Fibroblast of peridontal ligament (primary cell): Measurements from ENCODE around the gene SBF2.
"Not testable (repeated sequence)": the region's sequence is repeated elsewhere in the genome, so short reads cannot be mapped to it uniquely, and the experiment has no call there.

ENCODE experiments used
- DNase-seq: peaks from one replicate; pipeline ENCODE4 v3.0.0-alpha.2; 2010; ENCODE audit errors: extremely low read depth

The SBF2 gene

DNA sequence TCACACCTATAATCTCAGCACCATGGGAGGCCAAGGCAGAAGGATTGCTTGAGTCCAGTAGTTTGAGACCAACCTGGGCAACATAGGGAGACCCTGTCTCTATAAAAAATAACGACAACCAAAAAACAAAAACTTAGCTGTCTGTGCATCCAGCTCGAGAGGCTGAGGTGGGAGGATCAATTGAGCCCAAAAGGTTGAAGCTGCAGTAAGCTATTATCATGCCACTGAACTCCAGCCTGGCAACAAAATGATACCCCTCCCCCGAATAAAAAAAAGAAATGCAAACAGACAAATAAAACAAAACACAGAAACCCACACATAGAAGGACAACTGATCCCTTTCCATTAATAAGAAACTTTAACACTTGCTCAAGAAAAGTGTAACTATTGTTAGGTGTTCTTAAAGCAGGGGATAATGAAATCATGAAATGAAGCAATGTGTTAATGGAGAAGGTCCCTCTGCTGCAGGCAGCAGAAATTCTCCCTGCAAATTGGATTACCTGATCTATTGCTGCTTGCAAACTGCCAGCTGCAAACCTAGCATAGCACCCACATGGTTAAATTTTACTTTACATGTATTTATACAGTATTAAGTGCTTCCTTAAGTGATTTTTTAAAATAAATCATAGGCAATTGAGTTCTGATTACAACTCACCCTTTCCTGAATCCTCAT lies 226.3 kb downstream of the SBF2 start:
- DNase-seq, result no peak

DNA sequence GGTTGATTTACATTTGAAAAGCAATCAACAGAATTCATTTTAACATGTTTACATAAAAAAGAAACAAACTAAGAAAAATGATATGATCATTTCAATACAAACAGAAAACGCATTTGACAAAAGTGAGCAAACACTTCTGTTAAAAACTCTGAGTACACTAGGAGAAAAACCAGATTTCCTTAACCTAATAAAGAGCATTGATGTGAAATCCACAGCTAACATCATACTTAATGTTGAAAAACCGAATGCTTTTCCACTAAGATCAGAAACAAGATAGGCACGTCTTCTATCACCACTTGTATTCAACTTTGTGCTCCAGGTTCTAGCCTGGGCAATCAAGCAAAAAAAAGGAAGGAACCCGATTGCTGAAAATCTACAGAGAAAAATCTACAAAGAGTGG lies 227.6 kb downstream of the SBF2 start:
- DNase-seq, result no peak

DNA sequence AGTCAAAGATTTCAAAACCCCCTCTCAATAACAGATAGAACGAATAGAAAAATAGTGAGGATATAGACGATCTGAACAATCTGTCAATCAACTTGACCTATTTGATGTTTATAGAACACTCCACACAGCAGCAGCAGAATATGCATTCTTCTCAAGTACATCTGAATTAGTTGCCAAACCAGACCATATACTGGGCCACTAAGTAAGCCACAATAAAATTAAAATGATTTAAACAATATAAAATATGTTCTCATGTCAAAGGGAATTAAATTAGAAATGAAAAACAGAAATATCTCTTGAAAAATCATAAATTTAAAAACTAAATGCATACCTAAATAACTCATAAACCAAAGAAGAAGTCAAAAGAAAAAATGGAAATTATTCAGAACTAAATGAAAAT lies 229.2 kb downstream of the SBF2 start:
- DNase-seq, result no peak

DNA sequence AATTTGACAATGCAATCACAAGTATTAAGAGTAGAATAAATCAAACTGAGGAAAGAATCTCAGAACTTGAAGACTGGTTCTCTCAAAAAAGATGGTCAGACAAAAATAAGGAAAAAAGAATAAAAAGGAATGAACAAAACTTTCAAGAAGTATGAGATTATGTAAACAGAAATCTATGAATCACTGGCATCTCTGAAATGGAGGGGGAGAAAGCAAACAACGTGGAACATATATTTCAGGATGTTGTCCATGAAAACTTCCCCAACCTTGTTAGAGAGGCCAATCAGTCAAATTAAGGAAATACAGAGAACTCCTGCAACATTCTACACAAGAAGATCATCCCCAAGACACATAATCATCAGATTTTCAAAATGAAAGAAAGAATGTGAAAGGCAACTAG lies 235.7 kb downstream of the SBF2 start:
- peak; percentile 17 for DNase-seq

DNA sequence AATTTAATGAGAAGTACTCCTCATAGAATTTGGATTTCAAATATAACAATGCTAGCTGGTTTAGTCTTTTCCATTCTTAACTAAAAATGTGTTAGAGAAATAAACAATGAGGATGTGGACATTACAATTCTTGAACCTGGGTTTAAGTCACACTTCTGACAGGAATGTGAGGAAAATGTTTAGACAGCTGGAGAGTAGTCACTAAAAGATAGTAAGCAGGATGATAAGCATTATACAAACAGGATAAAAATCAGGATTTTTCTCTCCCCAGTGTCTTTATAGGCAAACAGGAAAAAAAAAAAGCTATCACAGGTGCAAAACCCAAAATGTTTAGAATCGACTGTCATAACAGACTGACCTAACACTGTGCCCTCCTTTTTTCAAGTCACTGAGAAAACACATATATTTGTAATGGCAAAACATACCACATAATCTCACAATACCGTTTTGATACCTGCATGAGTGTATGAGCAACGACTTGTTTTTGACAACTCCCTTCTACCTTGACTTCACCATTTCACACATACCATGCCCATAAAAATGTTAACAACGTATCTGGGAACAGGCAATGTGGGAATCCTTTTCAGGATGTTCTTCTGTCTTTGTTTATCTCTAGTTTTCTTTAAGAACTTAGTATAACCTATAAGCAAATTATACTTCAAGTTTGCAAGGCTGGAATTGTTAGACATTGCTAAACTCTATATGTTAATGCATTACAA lies 242.0 kb downstream of the SBF2 start:
- DNase-seq, result peak; percentile 18

DNA sequence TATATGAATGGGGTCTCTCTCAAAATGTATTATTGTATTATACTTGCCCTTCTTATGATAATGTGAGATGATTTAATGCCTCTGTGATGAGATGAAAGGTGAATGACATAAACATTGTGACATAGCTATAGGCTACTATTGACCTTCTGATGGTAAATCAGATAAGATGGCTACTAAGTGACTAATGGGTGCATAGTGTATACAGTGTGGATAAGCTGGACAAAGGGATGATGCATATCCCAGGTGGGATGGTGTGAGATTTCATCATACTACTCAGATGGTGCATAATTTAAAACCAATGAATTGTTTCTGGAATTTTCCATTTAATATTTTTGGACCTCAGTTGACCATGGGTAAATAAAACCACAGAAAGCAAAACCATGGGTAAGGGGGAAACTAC lies 243.5 kb downstream of the SBF2 start:
- DNase-seq, result no peak

- DNase-seq, result no peak
Observed at GRCh38 chr11:10049756-10050155, 244.3 kb downstream of the SBF2 start.

- DNase-seq, result no peak
Observed at GRCh38 chr11:10048350-10048749, 245.7 kb downstream of the SBF2 start.

GRCh38 chr11:10044618-10045017 lies 249.4 kb downstream of the SBF2 start:
- DNase-seq, result no peak

DNA sequence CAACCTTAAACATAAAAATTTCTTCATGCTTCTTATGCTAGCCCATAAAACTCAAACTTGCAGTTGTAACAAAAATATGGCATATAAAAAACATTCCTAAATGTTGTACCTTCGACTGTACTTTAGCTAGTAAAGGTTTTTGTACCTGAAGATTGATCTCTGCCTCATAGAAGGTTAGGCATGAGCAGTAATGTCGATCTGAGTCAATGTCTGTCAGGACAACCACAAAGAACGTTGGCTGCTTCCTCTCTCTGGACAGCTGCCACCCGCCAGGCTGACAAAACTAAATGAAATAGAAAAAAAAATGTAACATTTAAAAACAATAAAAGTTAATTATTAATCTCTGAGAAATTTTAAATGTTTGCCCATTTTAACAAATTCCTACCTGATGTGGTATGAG lies 251.3 kb downstream of the SBF2 start:
- no peak for DNase-seq

DNA sequence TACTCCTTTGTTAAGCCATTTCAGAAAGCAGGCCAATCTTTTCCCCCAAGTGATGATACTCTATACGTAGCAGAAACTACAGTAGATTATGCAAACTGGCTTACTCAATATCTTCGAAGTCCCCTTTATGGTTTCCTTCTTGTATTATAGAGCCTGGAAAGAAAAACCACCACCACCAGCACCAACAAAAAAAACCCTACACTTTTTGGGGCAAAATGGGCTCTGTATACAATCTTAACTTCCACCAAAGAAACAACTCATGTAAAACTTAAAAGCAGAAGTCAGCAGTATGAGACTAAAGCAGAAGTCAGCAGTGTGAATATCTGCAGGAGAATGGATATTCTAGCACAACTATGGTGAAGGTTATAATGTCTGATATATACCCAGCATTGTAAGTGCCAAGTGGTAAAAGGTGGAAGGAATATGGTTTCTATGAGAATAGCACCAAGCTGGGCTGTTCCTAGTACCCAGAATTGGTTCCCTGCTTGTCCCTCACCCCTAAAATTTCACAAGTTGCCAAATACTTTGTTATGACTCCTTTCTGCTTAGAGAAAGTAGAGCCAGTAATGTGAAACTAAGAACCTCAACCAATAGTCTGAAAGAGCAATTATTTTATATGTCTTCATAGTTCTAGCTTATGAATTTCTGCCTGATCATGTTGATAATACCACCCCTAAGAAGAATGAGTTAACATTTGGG lies 252.1 kb downstream of the SBF2 start:
- DNase-seq, result no peak

- no peak for DNase-seq
Observed at GRCh38 chr11:10041332-10041731, 252.7 kb downstream of the SBF2 start.

GRCh38 chr11:10038521-10039302 lies 255.3 kb downstream of the SBF2 start:
- peak; percentile 57 for DNase-seq

GRCh38 chr11:10035932-10036331 lies 258.1 kb downstream of the SBF2 start:
- not testable (repeated sequence) for DNase-seq

DNA sequence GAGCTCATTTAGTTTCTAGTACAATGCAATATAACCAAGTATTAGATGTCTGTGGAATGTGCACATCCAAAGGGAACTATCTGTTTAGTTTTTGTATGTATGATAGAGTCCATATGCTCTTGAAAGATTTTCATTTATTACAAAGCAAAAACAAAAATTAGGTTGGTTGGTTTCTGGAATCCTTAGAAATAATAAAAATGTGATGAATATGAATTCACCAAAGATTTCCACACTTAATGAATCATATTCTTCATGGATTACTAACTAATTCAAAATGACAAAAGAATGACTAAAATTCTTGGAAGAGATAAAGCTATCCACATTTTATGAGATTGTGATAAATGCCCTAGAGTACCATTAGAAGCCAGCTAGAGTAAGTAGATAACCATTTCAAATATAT lies 261.1 kb downstream of the SBF2 start:
- DNase-seq, result peak; percentile 66

- DNase-seq, result no peak
Observed at GRCh38 chr11:10030122-10030490, 263.9 kb downstream of the SBF2 start.

GRCh38 chr11:10029386-10030121 lies 264.5 kb downstream of the SBF2 start:
- peak; percentile 24 for DNase-seq

DNA sequence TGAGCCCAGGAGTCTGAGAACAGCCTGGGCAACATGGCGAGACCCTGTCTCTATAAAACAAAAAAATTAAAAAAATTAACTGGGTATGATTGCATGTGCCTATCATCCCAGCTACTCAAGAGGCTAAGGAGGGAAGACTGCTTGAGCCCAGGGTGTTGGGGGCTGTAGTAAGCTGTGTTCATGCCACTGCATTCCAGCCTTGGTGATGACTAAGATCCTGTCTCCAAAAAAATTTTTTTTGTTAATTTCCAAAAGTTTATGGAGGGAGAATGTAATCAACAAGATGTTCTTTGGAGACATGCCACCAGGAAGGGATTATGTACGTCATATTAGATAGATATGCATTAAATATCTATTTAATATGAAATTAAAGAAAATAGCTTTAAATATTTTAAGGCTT lies 267.5 kb downstream of the SBF2 start:
- peak; percentile 58 for DNase-seq

GRCh38 chr11:10023212-10023611 lies 270.8 kb downstream of the SBF2 start:
- DNase-seq, result peak; percentile 54

- peak; percentile 35 for DNase-seq
Observed at GRCh38 chr11:10022764-10023163, 271.3 kb downstream of the SBF2 start.

GRCh38 chr11:10021563-10021962 lies 272.5 kb downstream of the SBF2 start:
- DNase-seq, result no peak
